ENCODE data around the gene RPAP3. TPM values are rescaled to one million over a fixed set of nuclear protein-coding genes. Genes with fewer than 3 reads are reported as not detected.
A peak's percentile ranks its signal among the peaks of the same experiment; 100 is the strongest.

The RPAP3 gene, protein sequence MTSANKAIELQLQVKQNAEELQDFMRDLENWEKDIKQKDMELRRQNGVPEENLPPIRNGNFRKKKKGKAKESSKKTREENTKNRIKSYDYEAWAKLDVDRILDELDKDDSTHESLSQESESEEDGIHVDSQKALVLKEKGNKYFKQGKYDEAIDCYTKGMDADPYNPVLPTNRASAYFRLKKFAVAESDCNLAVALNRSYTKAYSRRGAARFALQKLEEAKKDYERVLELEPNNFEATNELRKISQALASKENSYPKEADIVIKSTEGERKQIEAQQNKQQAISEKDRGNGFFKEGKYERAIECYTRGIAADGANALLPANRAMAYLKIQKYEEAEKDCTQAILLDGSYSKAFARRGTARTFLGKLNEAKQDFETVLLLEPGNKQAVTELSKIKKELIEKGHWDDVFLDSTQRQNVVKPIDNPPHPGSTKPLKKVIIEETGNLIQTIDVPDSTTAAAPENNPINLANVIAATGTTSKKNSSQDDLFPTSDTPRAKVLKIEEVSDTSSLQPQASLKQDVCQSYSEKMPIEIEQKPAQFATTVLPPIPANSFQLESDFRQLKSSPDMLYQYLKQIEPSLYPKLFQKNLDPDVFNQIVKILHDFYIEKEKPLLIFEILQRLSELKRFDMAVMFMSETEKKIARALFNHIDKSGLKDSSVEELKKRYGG
- 10 to 100 TPM; 41.7 to 53.9 TPM for total RNA-seq

DNA sequence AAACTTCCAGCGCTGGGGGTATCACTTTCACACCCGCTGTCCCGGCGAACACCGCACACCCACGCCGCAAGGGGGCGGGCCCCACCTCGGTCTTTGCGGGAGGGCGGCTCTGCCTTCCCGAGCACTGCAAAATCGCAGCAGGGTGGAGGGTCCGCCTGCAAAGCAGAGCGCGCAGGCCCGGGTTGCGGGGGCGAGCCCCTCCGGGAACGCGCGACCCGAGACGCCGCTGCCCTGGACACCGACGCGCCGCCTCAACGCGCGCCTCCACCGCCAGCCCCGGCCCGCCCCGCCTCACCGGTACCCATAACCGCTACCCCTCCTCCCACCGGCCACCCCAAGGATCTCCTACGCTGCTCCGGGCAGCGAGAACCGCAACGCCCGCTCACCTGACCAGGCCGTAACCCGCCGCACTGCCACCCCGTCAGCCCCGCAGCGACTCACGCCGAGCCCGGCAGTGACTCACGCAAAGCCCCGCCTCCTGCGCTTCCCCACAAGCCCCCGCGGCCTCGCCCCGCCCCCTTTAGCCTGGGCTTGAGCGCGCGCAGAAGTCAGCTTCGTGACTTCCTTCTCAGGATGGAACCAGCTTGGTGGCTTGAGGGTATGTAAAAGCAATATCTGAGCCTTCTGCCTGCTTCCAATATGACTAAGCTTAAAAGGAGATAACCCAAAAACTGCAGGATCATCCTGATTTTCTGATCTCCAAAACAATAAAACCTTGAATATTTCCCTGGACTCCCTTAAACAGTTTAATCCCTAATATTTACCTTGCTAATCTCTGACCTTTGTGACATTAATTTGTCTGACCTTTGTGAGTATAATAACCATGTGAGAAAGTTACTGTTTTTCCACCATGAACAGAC is at the start of gene RPAP3:
Gene RPAP3 (minus strand): TSS at position 465 of the 860 bp plus-strand sequence. CDS start 3,190 bp downstream, outside the sequence.
- peak; percentile 91 to 98 for ATAC-seq
- DNase-seq (ENCODE audit: low spot score in 2 of 2): peak; percentile 98 to 99
- peak within 1 kb of the TSS; percentile 96 to 99 for H3K27ac Mint-ChIP-seq
- peaks cover 23 to 29% of the 10 kb centered on the region in 2 donors for H3K36me3 Mint-ChIP-seq
- no peaks in the 10 kb centered on the region for H3K9me3 Mint-ChIP-seq

DNA sequence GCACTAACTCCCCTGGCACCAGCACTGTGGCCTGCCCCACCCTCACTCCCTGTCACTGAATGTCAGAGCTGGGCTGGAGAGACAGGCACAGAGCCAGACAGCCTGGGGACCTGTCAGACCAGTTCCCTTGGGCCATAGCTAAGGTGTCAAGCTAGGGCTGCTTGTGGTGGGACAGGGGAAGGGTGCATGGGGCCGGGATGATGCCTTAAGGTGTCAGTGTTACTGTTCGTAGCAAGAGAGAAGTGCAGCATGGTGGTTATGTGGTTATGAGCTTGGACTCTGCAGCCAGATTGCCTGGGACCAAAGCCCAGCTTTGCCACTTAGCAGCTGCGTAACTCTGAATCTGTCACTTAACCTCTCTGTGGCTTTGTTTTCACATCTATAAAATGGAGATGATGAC is 49.1 kb upstream of the RPAP3 start:
- DNase-seq (ENCODE audit: low spot score in 2 of 2): no peak
- H3K9me3 Mint-ChIP-seq: no peaks in the 10 kb centered on the region
- H3K27ac Mint-ChIP-seq: peak overlapping the region in 1 of 2 donors; percentile 28
- ATAC-seq: no peak
- no peaks in the 10 kb centered on the region for H3K36me3 Mint-ChIP-seq

DNA sequence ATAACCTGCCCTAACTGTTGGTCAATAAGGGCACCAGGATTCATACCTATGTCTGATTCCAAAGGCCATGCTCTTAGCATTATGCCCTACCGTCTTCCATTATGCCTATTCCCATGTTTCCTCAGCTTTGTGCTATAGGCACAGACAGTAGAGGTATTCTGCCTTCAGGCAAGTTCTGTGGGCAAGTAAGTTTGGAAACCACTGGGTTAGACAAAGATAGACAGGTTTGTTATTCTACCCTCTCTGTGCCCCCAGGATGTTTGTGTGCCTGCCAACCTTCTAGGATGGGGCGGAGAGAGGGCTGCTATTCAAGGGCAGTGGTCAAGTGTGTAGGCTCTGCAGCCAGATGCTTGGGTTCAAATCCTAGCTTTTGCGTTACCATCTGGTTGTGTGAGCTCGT is 48.3 kb upstream of the RPAP3 start:
- Mint-ChIP-seq H3K9me3 (no peaks in the 10 kb centered on the region), H3K36me3 (no peaks in the 10 kb centered on the region), H3K27ac (no peak overlapping the region)
- ATAC-seq (no peak), DNase-seq (ENCODE audit: low spot score in 2 of 2) (no peak)

DNA sequence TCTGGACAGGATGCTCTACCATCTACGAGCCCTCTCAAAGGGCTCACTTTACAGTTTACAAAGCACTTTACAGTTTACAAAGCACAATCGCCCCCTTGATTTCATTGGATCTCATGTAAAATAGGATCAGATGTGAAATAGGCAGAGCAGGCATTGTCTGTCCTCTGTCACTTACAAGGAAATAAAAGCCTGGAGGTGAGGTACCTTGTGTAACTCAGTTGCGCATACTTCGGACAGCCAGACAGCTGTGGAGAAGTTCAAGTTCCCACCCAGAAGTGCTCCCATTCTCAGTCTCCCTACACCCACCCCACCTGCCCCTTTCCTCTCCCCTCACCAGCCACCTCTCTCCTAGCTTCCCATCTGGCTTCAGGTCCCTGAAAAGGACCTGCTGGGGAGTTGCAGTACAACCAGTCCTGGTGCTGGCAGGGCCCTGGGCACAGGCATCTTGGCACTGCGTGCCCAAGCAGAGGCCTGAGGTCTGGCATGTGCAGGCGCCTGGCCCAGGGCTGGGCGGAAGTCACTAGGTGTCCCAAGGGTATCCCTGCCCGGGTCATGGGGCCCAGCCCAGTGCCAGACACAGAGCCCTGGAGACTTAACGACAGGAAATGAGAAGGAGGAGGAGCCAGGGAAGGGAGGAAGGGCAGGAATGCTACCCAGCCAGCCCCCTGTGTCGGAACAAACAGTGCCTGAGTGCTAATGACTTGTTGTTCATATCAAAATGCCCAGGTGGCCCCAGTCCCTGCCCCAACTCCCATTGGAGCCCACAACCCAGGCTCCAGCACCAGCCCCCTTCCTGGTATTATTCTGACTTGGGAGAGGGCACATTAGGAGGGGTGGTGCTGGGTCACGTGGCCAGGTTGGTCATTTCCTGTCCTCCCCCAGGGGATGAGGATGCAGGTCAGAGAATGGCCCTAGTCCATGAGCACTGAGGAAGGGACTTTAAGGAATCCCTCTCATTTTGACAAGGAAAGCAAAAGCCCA is 47.5 kb upstream of the RPAP3 start:
- no peaks in the 10 kb centered on the region for H3K9me3 Mint-ChIP-seq

DNA sequence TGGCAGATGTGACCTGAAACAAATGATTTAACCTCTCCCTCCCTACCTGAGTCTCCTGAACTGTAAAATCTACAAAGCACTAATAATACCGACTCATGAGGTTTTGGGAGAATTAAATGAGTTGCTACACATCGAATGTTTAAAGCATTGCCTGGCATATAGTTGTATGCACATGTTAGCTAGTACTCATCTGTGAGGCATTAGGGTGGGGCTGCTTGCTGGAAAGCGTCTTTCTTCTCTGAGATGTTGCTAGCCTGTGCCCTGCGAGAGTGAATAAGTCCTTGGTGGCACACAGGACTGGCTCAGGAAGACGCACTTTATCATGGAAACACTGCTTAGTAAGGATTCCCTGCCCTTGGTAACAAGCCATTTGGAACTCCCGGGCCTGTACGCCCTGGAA is 46.7 kb upstream of the RPAP3 start:
- no peaks in the 10 kb centered on the region for H3K36me3 Mint-ChIP-seq
- ATAC-seq: no peak
- no peak overlapping the region for H3K27ac Mint-ChIP-seq
- no peak for DNase-seq (ENCODE audit: low spot score in 2 of 2)
- H3K9me3 Mint-ChIP-seq: no peaks in the 10 kb centered on the region

More for the DNA sequence above, 47.5 kb upstream of the RPAP3 start:
- ATAC-seq: no peak
- no peaks in the 10 kb centered on the region for H3K36me3 Mint-ChIP-seq
- no peak for DNase-seq (ENCODE audit: low spot score in 2 of 2)
- H3K27ac Mint-ChIP-seq: no peak overlapping the region

DNA sequence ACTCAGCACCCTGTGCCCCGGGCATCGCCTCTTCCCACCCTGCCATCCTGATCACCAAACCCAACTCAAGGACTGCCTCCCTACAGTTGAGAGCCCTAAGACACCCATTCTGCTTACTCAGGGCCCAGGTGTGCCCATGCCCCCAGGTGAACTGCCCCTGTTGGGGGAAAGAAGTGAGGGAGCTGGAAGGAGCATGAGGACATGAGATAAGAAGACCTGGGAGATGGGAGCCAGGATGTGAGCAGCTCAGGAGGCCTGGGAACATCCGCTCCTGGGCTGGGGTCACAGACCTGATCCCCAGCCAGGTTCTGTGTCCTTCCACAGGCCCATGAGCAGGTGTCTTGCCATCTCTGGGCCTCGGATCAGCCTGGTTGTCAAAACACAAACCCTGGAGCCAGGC is 46.3 kb upstream of the RPAP3 start:
- no peak overlapping the region for H3K27ac Mint-ChIP-seq
- H3K36me3 Mint-ChIP-seq: no peaks in the 10 kb centered on the region
- H3K9me3 Mint-ChIP-seq: no peaks in the 10 kb centered on the region
- DNase-seq (ENCODE audit: low spot score in 2 of 2): no peak
- no peak for ATAC-seq

DNA sequence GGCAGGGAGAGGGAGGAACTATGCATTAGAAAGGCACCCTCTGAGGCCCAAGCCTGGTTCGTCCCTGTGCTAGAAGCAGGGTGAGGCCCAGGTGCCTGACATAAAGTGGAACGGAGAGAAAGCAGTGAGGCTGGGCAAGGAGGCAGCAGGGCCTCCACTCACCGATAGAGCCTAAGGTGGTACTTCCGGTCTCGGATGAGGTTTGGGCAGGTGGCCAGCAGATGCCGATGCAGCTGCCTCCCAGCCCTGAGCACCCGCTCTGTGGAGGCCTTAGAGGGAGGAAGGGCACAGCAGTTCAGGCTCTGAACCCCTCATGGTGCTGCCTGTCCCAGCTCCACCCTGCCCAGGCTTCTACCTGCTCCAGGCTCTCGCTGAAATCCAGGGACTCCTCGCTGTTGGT is 45.7 kb upstream of the RPAP3 start:
- DNase-seq (ENCODE audit: low spot score in 2 of 2) (no peak), ATAC-seq (no peak)
- Mint-ChIP-seq H3K9me3 (no peaks in the 10 kb centered on the region), H3K36me3 (no peaks in the 10 kb centered on the region), H3K27ac (peak overlapping the region in 1 of 2 donors; percentile 68)

DNA sequence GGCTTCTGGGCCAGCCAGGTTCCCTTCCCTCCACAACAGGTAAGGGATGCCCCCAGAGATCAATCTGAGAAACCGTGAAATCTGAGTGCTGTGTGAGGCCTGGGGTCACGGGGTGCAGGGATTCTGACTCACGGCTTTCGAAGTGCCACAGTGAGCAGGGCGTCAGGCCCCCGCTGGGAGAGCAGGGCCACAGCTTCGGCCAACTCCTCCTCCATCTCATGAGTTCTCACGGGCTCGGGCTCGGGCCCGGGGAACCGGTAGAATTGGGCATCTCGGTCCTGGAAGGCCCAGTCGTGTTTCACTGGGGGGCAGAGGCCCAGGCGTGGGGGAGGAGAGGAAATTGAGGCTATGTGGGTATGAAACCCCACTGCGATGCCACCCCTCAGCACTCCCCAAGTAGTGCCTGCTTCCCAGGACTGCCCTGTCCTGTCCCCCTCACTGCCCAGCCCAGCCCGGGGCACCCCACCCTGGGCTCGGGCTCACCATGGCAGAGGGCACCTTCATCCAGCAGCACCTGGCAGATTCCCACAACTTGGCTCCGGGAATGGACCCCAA is 45.2 kb upstream of the RPAP3 start:
- no peaks in the 10 kb centered on the region for H3K9me3 Mint-ChIP-seq
- DNase-seq (ENCODE audit: low spot score in 2 of 2): no peak
- no peak for ATAC-seq
- H3K36me3 Mint-ChIP-seq: no peaks in the 10 kb centered on the region
- H3K27ac Mint-ChIP-seq: no peak overlapping the region

DNA sequence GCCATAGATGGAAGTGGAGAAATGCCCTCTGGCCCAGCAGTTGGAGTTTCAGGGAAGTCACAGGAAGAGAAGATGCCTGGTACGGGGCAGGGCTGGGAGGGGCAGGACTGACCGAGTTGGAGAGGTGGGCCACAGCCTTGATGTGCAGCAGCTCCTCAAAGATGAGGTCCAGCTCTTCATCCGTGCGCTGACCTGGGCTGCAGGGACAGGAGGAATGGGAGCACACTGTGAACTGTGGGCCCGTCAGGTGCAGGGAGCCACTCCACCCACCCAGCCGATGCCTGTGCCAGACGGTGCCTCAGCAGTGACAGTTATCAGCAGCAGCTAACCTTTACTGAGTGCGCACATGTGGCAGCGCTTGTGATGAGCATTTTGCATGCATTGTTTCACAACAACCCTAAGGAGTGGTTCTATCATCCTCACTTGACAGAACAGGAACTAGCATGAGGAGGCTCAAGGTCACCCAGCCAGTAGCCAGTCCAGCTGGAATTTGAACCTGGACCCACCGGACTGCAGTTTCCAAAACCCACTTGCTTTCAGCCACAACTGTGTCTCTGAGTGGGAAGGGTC is 44.5 kb upstream of the RPAP3 start:
- ATAC-seq (no peak), DNase-seq (ENCODE audit: low spot score in 2 of 2) (no peak)
- Mint-ChIP-seq H3K9me3 (no peaks in the 10 kb centered on the region), H3K36me3 (no peaks in the 10 kb centered on the region), H3K27ac (no peak overlapping the region)

DNA sequence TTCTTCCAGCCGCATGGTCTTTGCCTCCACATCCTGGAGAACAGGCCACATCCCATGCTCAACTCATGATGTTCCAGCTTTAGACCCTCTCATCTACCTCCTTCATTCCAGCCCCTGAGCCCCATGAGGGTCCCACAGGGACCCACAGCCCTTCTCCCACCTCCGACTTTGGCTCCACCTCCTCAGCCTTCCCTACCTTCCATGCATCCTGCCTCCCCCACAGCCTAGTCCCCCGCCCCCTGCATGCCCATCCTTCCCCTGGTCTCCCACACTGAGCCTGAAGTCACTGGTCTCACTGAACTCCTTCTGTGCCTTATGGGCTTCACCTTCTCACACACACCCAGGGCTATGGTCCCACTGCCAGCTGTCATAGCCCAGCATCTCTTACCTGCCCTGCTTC is 43.1 kb upstream of the RPAP3 start:
- DNase-seq (ENCODE audit: low spot score in 2 of 2) (no peak), ATAC-seq (no peak)
- no peak overlapping the region for H3K27ac Mint-ChIP-seq
- no peaks in the 10 kb centered on the region for H3K9me3 Mint-ChIP-seq
- no peaks in the 10 kb centered on the region for H3K36me3 Mint-ChIP-seq

DNA sequence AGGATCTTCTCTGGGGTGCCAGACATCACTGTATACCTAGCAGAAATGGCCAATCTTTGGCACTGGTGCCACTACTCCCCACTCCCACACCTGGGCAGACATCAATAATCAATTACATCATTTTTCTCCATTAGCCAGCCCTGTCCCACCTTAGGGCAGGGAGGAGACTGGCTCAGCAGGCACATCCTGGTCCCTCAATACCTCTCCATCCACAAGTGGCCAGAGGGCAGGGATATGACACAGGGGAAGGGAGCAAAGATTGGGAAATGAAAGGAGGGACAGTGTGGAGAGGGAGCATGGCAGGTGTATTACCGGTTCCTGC is 42.6 kb upstream of the RPAP3 start:
- H3K36me3 Mint-ChIP-seq: no peaks in the 10 kb centered on the region
- peak overlapping the region in 1 of 2 donors; percentile 66 for H3K27ac Mint-ChIP-seq
- DNase-seq (ENCODE audit: low spot score in 2 of 2): no peak
- ATAC-seq: no peak
- no peaks in the 10 kb centered on the region for H3K9me3 Mint-ChIP-seq

DNA sequence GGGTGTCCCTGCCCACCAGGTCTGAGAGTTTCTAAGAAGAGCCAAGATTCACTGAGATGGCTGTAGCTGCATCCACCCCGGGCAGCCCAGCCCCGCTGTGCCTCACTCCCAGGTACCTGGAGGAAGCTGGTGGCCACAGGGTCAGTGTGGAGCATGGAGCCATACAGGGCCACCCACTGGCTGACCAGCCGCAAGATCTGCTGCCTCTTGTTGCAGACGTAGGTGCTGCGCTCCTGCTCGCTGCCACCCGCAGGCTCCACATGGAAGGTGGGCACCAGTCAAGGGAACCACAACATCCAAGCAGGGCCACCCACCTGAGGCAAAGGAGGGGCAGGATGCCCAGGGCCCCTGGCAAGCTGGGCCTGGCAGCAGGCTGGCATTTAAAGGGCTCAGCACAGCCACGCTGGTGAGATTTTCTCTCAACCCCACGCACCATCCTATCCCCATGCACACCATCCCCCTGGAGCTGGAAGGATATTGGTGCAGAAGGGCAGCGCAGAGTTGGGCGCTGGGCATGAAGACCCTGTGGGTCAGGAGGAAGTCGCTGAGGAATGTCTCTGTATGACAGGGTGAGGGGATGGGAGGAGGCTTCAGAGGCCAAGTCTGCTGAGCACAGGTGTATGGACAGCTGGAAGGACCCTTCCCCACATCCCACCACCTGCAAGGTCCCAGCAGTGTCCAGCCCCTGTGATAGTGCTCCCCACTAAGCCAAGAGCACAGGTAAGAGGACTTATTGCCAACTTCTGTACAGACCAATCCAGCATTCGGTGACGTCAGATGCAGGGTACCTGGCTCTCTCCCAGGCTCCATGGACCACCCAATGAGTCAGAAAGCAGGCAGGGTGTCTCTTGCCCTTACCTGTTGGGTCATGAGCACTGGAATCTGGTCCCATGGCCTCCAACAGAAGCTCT is 42.0 kb upstream of the RPAP3 start:
- DNase-seq (ENCODE audit: low spot score in 2 of 2) (no peak), ATAC-seq (no peak)
- no peaks in the 10 kb centered on the region for H3K36me3 Mint-ChIP-seq
- no peak overlapping the region for H3K27ac Mint-ChIP-seq
- no peaks in the 10 kb centered on the region for H3K9me3 Mint-ChIP-seq

DNA sequence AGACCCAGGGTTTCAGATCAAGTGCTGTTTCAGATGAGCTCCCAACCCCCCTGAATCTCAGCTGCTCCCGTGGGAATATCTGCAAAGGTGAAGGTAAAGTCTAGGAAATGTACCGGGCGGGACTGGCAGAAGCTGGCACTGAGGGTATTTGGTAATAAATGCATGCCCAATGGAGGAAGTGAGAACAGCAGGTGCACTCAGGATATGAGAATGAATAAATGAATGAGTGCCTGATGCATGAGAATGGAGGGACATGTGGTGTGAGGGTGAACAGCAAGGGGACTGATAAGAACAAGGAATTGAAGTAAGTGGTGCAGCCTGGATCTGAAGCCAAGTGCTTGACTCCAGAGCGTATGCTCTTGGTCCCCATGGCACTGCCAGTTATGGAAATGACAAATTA is 41.3 kb upstream of the RPAP3 start:
- Mint-ChIP-seq H3K27ac (no peak overlapping the region), H3K36me3 (no peaks in the 10 kb centered on the region)

DNA sequence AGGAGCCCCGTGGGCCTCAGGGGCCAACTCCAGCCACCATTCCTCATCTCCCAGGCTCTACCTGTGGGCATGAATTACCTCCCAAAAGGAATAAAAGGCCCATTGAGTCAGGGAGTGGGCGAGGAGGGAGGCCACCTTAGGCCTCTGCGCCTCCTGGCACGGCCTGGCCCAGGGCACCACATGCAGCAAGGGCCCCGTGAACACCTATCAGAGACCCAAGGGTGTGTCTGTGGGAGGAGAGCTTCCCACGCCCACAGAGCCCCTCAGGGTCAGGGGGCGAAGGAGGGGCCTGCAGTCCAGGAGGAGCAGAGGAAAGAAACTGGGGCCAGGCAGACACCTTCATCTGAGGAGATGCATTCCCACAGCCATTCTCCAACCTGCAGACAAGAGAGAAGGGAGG is 40.7 kb upstream of the RPAP3 start:
- ATAC-seq: no peak
- no peaks in the 10 kb centered on the region for H3K9me3 Mint-ChIP-seq

More for the DNA sequence above, 41.3 kb upstream of the RPAP3 start:
- DNase-seq (ENCODE audit: low spot score in 2 of 2) (no peak), ATAC-seq (no peak)
- no peaks in the 10 kb centered on the region for H3K9me3 Mint-ChIP-seq

DNA sequence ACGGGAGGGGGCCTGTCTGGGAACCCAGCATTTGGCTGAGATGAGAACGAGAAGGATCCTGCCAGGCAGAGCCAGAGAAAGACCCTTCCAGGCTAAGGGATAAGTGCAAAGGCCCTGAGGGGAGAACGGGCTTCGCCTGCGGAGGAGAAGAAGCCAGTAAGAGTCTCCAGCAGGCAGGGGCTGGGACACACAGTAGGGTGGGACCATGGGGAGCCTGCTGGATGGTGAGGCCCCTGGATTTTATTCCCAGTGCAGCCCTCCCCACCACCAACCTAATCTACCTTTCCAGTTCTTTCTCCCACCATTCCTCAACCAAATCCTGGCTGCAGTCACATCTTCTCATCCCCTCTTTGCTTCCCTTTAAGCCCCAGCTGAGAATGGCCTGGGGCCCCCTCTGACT is 40.2 kb upstream of the RPAP3 start:
- Mint-ChIP-seq H3K9me3 (no peaks in the 10 kb centered on the region), H3K27ac (peak overlapping the region in 1 of 2 donors; percentile 81), H3K36me3 (no peaks in the 10 kb centered on the region)
- DNase-seq (ENCODE audit: low spot score in 2 of 2): no peak
- no peak for ATAC-seq

More for the DNA sequence above, 40.7 kb upstream of the RPAP3 start:
- H3K27ac Mint-ChIP-seq: peak overlapping the region in 1 of 2 donors; percentile 81
- no peak for DNase-seq (ENCODE audit: low spot score in 2 of 2)
- H3K36me3 Mint-ChIP-seq: no peaks in the 10 kb centered on the region

All from activated naive CD4-positive, alpha-beta T cell treated with anti-CD3 and anti-CD28 coated beads, Interleukin-2, amount 50 U/mL, for 72 hours (primary cell).